Heart left ventricle (tissue), 16 donors: Measurements from ENCODE around the gene PGAM2. TPM values are rescaled to one million over a fixed set of nuclear protein-coding genes. Genes with fewer than 3 reads are reported as not detected.

ENCODE experiments used
- ATAC-seq, 4 donors: fragments of 200-7000 bp; cut with Tn5 transposase; one replicate each; pipeline ENCODE4 v1.9.1; 2020 to 2022; ENCODE audit warnings: moderate library complexity in 4 of 4, mild to moderate bottlenecking in 3 of 4, moderate number of reproducible peaks in 1 of 4
- DNase-seq, 5 donors: peaks; one replicate each; pipeline ENCODE4 v3.0.0-alpha.2; 2020
- H3K27ac ChIP-seq, 12 donors: fragments of 200-600 bp; sonication (generic) in 4 of 12; one replicate each; pipeline versions ENCODE4 v1.5.0 to v1.8.0; 2016 to 2022; ENCODE audit warnings: mild to moderate bottlenecking in 2 of 12
- H3K27me3 ChIP-seq, 9 donors: fragments of 200-600 bp; sonication (generic) in 2 of 9; one replicate each; pipeline versions ENCODE4 v1.5.1 to v1.8.0; 2016 to 2022; ENCODE audit warnings: mild to moderate bottlenecking in 3 of 9
- H3K36me3 ChIP-seq, 9 donors: fragments of 200-600 bp; sonication (generic) in 2 of 9; one replicate each; pipeline versions ENCODE4 v1.5.0 to v1.8.0; 2018 to 2022; ENCODE audit warnings: mild to moderate bottlenecking in 2 of 9
- H3K4me1 ChIP-seq, 12 donors: fragments of 200-600 bp; sonication (generic) in 4 of 12; one replicate each; pipeline versions ENCODE4 v1.5.0 to v1.8.0; 2016 to 2022; ENCODE audit warnings: mild to moderate bottlenecking in 3 of 12
- H3K4me3 ChIP-seq, 12 donors: fragments of 200-600 bp; sonication (generic) in 4 of 12; one replicate each; pipeline versions ENCODE4 v1.5.0 to v1.8.0; 2017 to 2022; ENCODE audit warnings: mild to moderate bottlenecking in 9 of 12, moderate library complexity in 4 of 12
- H3K9me3 ChIP-seq, 12 donors: fragments of 200-600 bp; sonication (generic) in 4 of 12; one replicate each; pipeline versions ENCODE4 v1.5.0 to v1.8.0; 2016 to 2022; ENCODE audit warnings: mild to moderate bottlenecking in 1 of 12
- POLR2A ChIP-seq, 2 donors: fragments of 450-650 bp; IDR thresholded peaks; one replicate each; pipeline ENCODE4 v1.6.1; 2017; ENCODE audit warnings: antibody characterized with exemption in 2 of 2, mild to moderate bottlenecking in 2 of 2, moderate library complexity in 2 of 2
- WGBS, 4 donors: extraction: QIAGEN DNeasy Blood & Tissue Kit in 2 of 4; methylation state at CpG; one replicate each; pipeline versions ENCODE4 v1.1.5 to v1.1.7; 2013 to 2018; 5-methylcytosine and 5-hydroxymethylcytosine counted together
- intact Hi-C, 10 donors: fragments of 100-400 bp; cut with DNase I; formaldehyde crosslinking; loops; one replicate each; pipeline versions ENCODE4 v1.11.1 to v1.14.2; 2022
- polyA plus RNA-seq, 2 donors: library from polyadenylated mRNA; stranded (reverse); fragments of 200-250 nt; gene quantifications; one replicate each; pipeline ENCODE4 v1.2.3, GENCODE V29; 2013
- total RNA-seq, 9 donors: library from RNA; depleted of rRNA in 2 of 9; stranded (reverse); fragments of >200 nt in 2 of 9; fragmentation: NEBNext Ultra II Directional in 3 of 9; extraction: Animal tissue kit (Norgen Biotek cat#: 25700) in 3 of 9; gene quantifications; one replicate each; pipeline versions ENCODE4 v1.1.0 to v1.2.4, GENCODE V29; 2016 to 2023
- TF ChIP-seq, protein P1 (sequence below), 12 donors: fragments of 200-600 bp; sonication (generic) in 4 of 12; IDR thresholded peaks; one replicate each; pipeline versions ENCODE4 v1.5.0 to v1.8.0; 2018 to 2022; ENCODE audit warnings: antibody characterized with exemption in 12 of 12, mild to moderate bottlenecking in 5 of 12
- donor health status: ischemic (EF 13 %, LVEDD 7.1; RV severe dilation, severe dysfunction).
- donor health status: healthy with polysubstance abuse.
- donor health status: DM: no; HTN: yes; CAD: no.
- donor health status: DM: no; HTN: no; CAD: no.
- donor health status: ischemic (EF 25% LVEDD 6.9; RV normal size, moderate dysfunction).
- donor health status: ischemic (EF 25% LVEDD 5.7; RV mildly dilated, moderate dysfunction).
- donor health status: healthy.
- donor health status: DM: yes; HTN: yes; CAD: no.
- donor health status: ischemic (EF 35%, LVEDD 5.7; RV mildly dilated, moderate dysfunction).
- donor health status: nonischemic (EF 11% LVEDD 7.7; RV severe dilation, severe dysfunction).
- donor health status: DM: yes; HTN: yes; CAD: no.
- donor health status: PGD.
- donor health status: ischemic (EF 29% LVEDD 5.4; RV normal size, mild dysfunction).
- donor health status: nonischemic (EF 23%, LVEDD 6.1; RV moderate dilation, normal function).

PGAM2 gene
- total and polyA plus RNA-seq, 11 donors = 242 to 2,064 (median 555) TPM

DNA sequence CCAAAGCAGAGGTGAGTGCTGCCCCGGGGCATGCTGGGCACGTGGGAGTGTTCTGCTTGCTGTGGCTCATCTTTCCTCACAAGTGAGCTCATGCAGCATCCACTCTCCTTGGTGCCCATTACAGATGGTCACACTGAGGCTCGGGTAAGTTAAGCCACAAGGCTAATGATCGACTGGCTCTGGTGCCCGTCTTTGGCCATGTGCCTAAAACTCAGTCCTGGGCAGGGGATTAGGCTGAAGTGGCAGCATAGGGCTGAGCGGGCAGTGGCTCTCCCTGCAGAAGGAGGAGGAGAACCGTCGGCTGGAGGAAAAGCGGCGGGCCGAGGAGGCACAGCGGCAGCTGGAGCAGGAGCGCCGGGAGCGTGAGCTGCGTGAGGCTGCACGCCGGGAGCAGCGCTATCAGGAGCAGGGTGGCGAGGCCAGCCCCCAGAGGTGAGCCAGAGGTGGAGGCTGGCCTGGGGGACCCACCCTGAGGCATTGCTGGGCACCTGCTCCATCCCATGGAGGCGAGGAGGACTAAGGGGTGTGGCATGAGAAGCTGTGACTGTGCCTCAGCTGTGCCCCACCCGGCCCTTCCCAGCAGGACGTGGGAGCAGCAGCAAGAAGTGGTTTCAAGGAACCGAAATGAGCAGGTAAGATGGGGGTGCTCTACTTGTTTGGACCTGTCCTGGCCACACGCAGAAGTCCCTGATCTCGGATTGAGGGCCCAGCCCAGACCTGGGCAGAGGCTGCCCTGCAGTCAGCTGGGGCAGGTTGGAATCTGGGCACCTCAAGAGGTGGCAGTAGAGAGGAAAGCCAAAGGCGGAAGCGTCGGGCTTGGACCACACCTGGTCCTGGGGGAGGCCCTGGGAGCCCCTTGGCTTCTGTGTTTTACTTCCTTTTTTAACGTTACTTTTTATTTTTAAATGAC is 7.3 kb downstream of the PGAM2 start:
- Histone ChIP-seq H3K9me3 (no peaks in the 10 kb centered on the region), H3K4me1 (peaks cover 0 to 34% (median 7%) of the 10 kb centered on the region in 12 donors), H3K27ac (no peak overlapping the region), H3K27me3 (no peaks in the 10 kb centered on the region), H3K36me3 (peaks cover 2 to 96% (median 83%) of the 10 kb centered on the region in 9 donors), H3K4me3 (no peak overlapping the region)
- ATAC-seq (no peak), DNase-seq (peak in 1 of 5 donors; percentile 26)
- intact Hi-C loops = no loop called here
- 89 to 90% (median 90%) methylated on average over 30 of the region's 30 CpGs for WGBS, 4 donors
- no peak for TF ChIP-seq POLR2A (IDR thresholded peaks at IDR 0.05)
- TF ChIP-seq, protein P1, sequence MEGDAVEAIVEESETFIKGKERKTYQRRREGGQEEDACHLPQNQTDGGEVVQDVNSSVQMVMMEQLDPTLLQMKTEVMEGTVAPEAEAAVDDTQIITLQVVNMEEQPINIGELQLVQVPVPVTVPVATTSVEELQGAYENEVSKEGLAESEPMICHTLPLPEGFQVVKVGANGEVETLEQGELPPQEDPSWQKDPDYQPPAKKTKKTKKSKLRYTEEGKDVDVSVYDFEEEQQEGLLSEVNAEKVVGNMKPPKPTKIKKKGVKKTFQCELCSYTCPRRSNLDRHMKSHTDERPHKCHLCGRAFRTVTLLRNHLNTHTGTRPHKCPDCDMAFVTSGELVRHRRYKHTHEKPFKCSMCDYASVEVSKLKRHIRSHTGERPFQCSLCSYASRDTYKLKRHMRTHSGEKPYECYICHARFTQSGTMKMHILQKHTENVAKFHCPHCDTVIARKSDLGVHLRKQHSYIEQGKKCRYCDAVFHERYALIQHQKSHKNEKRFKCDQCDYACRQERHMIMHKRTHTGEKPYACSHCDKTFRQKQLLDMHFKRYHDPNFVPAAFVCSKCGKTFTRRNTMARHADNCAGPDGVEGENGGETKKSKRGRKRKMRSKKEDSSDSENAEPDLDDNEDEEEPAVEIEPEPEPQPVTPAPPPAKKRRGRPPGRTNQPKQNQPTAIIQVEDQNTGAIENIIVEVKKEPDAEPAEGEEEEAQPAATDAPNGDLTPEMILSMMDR (IDR thresholded peaks at IDR 0.05) = no peak

DNA sequence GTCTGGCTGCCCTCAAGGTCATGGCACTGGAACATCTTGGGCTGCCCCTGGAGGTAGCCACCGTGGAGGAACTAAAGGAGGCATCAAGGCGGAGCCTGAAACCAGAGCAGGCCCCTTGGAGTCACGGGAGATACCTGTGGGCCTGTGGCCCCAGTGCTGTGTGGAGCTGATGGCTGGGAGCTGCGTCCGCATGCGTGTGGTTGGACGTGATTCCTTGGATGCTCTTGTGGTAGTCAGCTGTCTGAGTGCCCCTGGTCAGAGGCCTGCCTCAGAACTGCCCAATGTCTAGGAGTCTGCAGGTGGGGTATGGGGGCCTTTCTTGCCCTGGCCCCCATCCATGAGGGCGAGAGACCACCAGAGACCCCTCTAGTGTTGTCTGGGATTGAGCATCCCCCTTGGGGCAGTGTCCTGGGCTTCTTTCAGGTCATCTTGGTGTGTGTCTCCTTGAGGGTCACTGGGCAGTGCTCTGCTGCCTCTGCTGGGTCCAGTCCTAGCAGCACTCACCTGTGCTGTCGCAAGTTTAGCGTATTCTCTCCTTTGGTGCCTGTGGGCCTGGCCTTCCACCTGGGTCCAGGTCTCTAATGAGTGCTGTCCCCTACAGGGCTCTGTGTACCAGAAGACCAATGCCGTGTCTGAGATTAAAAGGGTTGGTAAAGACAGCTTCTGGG is 8.1 kb downstream of the PGAM2 start:
- intact Hi-C loops = no loop called here
- no peak overlapping the region for H3K4me3 ChIP-seq
- H3K9me3 ChIP-seq = no peaks in the 10 kb centered on the region
- ATAC-seq (no peak), DNase-seq (peak in 1 of 5 donors; percentile 19)
- TF ChIP-seq POLR2A (IDR thresholded peaks at IDR 0.05) = no peak
- TF ChIP-seq, protein P1 (IDR thresholded peaks at IDR 0.05) = no peak
- peaks cover 2 to 100% (median 91%) of the 10 kb centered on the region in 9 donors for H3K36me3 ChIP-seq
- WGBS, 4 donors = 85 to 94% (median 90%) methylated on average over 4 to 11 of the region's 11 CpGs
- no peaks in the 10 kb centered on the region for H3K27me3 ChIP-seq
- peaks cover 0 to 28% (median 3%) of the 10 kb centered on the region in 12 donors for H3K4me1 ChIP-seq
- no peak overlapping the region for H3K27ac ChIP-seq

DNA sequence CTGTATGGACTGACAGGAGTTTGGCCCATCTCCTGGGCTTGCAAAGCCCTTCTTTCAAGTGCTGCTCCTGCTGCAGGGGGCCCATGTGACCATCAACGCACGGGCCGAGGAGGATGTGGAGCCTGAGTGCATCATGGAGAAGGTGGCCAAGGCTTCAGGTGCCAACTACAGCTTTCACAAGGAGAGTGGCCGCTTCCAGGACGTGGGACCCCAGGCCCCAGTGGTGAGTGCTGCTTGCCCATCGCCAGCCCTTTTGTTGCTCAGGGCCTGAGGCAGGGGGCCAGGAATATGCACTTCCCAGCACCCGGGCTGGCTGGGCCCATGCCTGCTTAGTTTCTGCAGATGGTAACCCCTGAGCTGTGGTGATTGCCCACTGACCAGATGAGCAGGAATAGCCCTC is 8.7 kb downstream of the PGAM2 start:
- peak in 2 of 5 donors; percentile 4 to 15 for DNase-seq
- peaks cover 0 to 28% (median 2%) of the 10 kb centered on the region in 12 donors for H3K4me1 ChIP-seq
- ATAC-seq = no peak
- TF ChIP-seq, protein P1 (IDR thresholded peaks at IDR 0.05) = no peak
- TF ChIP-seq POLR2A (IDR thresholded peaks at IDR 0.05) = no peak
- WGBS, 4 donors = 79 to 82% (median 80%) methylated on average over 5 to 7 of the region's 7 CpGs; no CpG with 5 or more reads in 1 of the 4 donors
- no peak overlapping the region for H3K4me3 ChIP-seq
- no peak overlapping the region for H3K27ac ChIP-seq
- intact Hi-C loops = no loop called here
- H3K27me3 ChIP-seq = no peaks in the 10 kb centered on the region
- H3K36me3 ChIP-seq = peaks cover 2 to 100% (median 98%) of the 10 kb centered on the region in 9 donors
- H3K9me3 ChIP-seq = no peaks in the 10 kb centered on the region
